Keratinocyte (primary cell): ENCODE results near the gene SLC6A2. TPM values are rescaled to one million over a fixed set of nuclear protein-coding genes. Genes with fewer than 3 reads are reported as not detected.

Source experiments
- DNase-seq: peaks from one replicate; pipeline ENCODE4 v3.0.0-alpha.2; 2011; ENCODE audit warnings: low read depth, missing footprints, low spot score
- FAIRE-seq: peaks from 2 replicates; lab custom pipeline; 2011; peaks lifted over from hg19 to GRCh38; lab: Jason Lieb, UNC
- H2AFZ ChIP-seq: 2 replicates; pipeline ENCODE4 v1.6.0; 2012; ENCODE audit warnings: low read length, control low read depth, inconsistent platforms; ENCODE audit not compliant: control insufficient read depth
- H3K27ac ChIP-seq: 2 replicates; pipeline ENCODE4 v1.5.1; 2011; ENCODE audit warnings: low read length; ENCODE audit not compliant: control insufficient read depth, insufficient read depth
- H3K27me3 ChIP-seq: 3 replicates; pipeline ENCODE4 v1.6.0; 2011; ENCODE audit warnings: low read length; ENCODE audit not compliant: control insufficient read depth, insufficient read depth; ENCODE audit errors: extremely low read depth
- H3K36me3 ChIP-seq, 2 experiments: 2 replicates in 1 of 2; 3 replicates in 1 of 2; pipeline ENCODE4 v1.5.1; 2011; ENCODE audit warnings: low read length in 2 of 2, mild to moderate bottlenecking in 1 of 2; ENCODE audit not compliant: control insufficient read depth in 2 of 2, insufficient read depth in 2 of 2; ENCODE audit errors: extremely low read depth in 1 of 2
- H3K4me1 ChIP-seq: 3 replicates; pipeline ENCODE4 v1.5.1; 2011; ENCODE audit warnings: low read length; ENCODE audit not compliant: control insufficient read depth, insufficient read depth; ENCODE audit errors: extremely low read depth
- H3K4me2 ChIP-seq: 3 replicates; pipeline ENCODE4 v1.6.0; 2011; ENCODE audit warnings: low read depth, low read length; ENCODE audit not compliant: control insufficient read depth, insufficient read depth; ENCODE audit errors: extremely low read depth
- H3K4me3 ChIP-seq, 3 experiments: fragments of 200-600 bp in 1 of 3; sonication (generic) in 1 of 3; 2 replicates in 2 of 3; 3 replicates in 1 of 3; pipeline ENCODE4 v1.5.1; 2011 to 2016; ENCODE audit warnings: low read length in 3 of 3, mild to moderate bottlenecking in 3 of 3, control low read depth in 2 of 3, inconsistent platforms in 1 of 3, low read depth in 1 of 3, mixed read lengths in 1 of 3, mixed run types in 1 of 3, moderate library complexity in 1 of 3; ENCODE audit not compliant: control insufficient read depth in 2 of 3, insufficient read depth in 2 of 3; ENCODE audit errors: extremely low read depth in 1 of 3
- H3K79me2 ChIP-seq: 2 replicates; pipeline ENCODE4 v1.6.0; 2012; ENCODE audit warnings: low read length; ENCODE audit not compliant: control insufficient read depth, insufficient read depth
- H3K9ac ChIP-seq: 3 replicates; pipeline ENCODE4 v1.6.0; 2011; ENCODE audit warnings: low read length; ENCODE audit not compliant: control insufficient read depth, insufficient read depth; ENCODE audit errors: extremely low read depth
- H3K9me1 ChIP-seq: 3 replicates; pipeline ENCODE4 v1.6.0; 2011; ENCODE audit warnings: low read length; ENCODE audit not compliant: control insufficient read depth, insufficient read depth; ENCODE audit errors: extremely low read depth
- H3K9me3 ChIP-seq: 2 replicates; pipeline ENCODE4 v1.5.1; 2012; ENCODE audit warnings: low read depth, low read length; ENCODE audit not compliant: control insufficient read depth
- H4K20me1 ChIP-seq: 3 replicates; pipeline ENCODE4 v1.6.0; 2011; ENCODE audit warnings: low read length; ENCODE audit not compliant: control insufficient read depth, insufficient read depth; ENCODE audit errors: extremely low read depth
- CTCF ChIP-seq, 3 experiments: IDR thresholded peaks in 1 of 3; conservative IDR thresholded peaks in 1 of 3; optimal IDR thresholded peaks in 1 of 3; 2 replicates in 2 of 3; 3 replicates in 1 of 3; pipeline versions ENCODE3 to v1.5.1; 2011; ENCODE audit warnings: low read length in 3 of 3, mild to moderate bottlenecking in 3 of 3, moderate library complexity in 2 of 3, control low read depth in 1 of 3, inconsistent platforms in 1 of 3; ENCODE audit not compliant: insufficient read depth in 2 of 3; ENCODE audit errors: extremely low read depth in 1 of 3
- EZH2 ChIP-seq: IDR thresholded peaks from one replicate; pipeline ENCODE4 v1.6.1; 2012; ENCODE audit warnings: inconsistent platforms, mild to moderate bottlenecking, low read length, moderate library complexity
- dilution Hi-C: fragments of 300-500 bp; cut with MboI; formaldehyde crosslinking; loops from one replicate; pipeline ENCODE4 v1.7.0; 2020; ENCODE audit warnings: low sequenced_read_pairs; ENCODE audit not compliant: extremely low pct_ligation_motif_present
- polyA plus RNA-seq, 5 experiments: library from polyadenylated mRNA; depleted of rRNA in 3 of 5; stranded (reverse) in 3 of 5; stranded (forward) in 1 of 5; unstranded in 1 of 5; fragments of >200 nt; gene quantifications; 1 replicate in 1 of 5; 2 replicates in 3 of 5; 3 replicates in 1 of 5; pipeline versions ENCODE4 v1.2.1 to v1.2.3, GENCODE V29; 2011 to 2012; ENCODE audit warnings: missing spikeins in 2 of 5, low read depth in 1 of 5, low replicate concordance in 1 of 5

Gene SLC6A2
- polyA plus RNA-seq, 1 donor (not counting 4 experiments of a cell fraction or from before 2014, with no cell fraction given): 0.20 TPM

- peaks cover 4% of the 10 kb centered on the region for H3K27me3 ChIP-seq
- H3K79me2 ChIP-seq: no peaks in the 10 kb centered on the region
- H3K4me2 ChIP-seq: no peak overlapping the region
- DNase-seq (no peak), FAIRE-seq (no peak)
- H3K9me3 ChIP-seq: no peaks in the 10 kb centered on the region
- H3K27ac ChIP-seq: no peak overlapping the region
- dilution Hi-C loops: no loop called here
- no peak for TF ChIP-seq CTCF (optimal IDR thresholded peaks at IDR 0.05 in 1 of 3, IDR thresholded peaks at IDR 0.05 in 1 of 3, conservative IDR thresholded peaks at IDR 0.05 in 1 of 3; ENCODE audit: extremely low read depth in 1 of 3, insufficient read depth in 2 of 3, low read length in 3 of 3)
- TF ChIP-seq EZH2: no peak
- H3K4me3 ChIP-seq: no peak overlapping the region
- H2AFZ ChIP-seq: no peak overlapping the region
- H4K20me1 ChIP-seq: no peaks in the 10 kb centered on the region
- no peaks in the 10 kb centered on the region for H3K4me1 ChIP-seq
- no peaks in the 10 kb centered on the region for H3K9me1 ChIP-seq
- H3K36me3 ChIP-seq: no peaks in the 10 kb centered on the region
- H3K9ac ChIP-seq: no peak overlapping the region
These were observed 32.0 kb downstream of the SLC6A2 start for GRCh38 chr16:55687802-55688201.

DNA sequence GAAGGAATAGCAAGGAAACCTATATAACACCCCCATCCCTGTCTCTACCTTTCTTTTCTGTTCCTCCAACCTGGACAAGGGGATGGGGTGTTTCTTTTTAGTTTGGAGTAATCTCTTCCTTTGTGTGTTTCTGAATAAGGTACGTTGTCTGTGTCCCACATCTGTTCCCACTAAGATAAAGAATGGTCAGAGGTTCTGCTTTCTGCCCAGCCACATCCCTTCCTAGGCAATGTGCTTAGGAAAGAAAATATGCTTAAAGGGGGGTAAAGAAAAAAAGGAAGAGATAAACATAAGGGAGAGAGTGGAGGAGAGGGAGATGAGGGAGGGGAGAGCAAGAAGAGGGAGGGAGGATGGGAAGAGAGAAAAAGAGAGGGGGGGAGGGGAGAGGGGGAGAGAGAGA is 35.1 kb downstream of the SLC6A2 start:
- Histone ChIP-seq H3K36me3 (no peaks in the 10 kb centered on the region), H3K27ac (no peak overlapping the region), H4K20me1 (no peaks in the 10 kb centered on the region), H3K9ac (no peak overlapping the region), H3K27me3 (peaks cover 4% of the 10 kb centered on the region), H3K9me1 (no peaks in the 10 kb centered on the region), H3K9me3 (no peaks in the 10 kb centered on the region), H3K4me2 (no peak overlapping the region), H3K4me3 (no peak overlapping the region), H3K4me1 (no peaks in the 10 kb centered on the region), H2AFZ (no peak overlapping the region), H3K79me2 (no peaks in the 10 kb centered on the region)
- TF ChIP-seq EZH2 (no peak), CTCF (optimal IDR thresholded peaks at IDR 0.05 in 1 of 3, IDR thresholded peaks at IDR 0.05 in 1 of 3, conservative IDR thresholded peaks at IDR 0.05 in 1 of 3; ENCODE audit: extremely low read depth in 1 of 3, insufficient read depth in 2 of 3, low read length in 3 of 3) (no peak)
- DNase-seq (no peak), FAIRE-seq (no peak)
- dilution Hi-C loops: no loop called here
